ENCODE data around the gene RNPEPL1.
A peak's percentile ranks its signal among the peaks of the same experiment; 100 is the strongest.
"Not testable (repeated sequence)": the region's sequence is repeated elsewhere in the genome, so short reads cannot be mapped to it uniquely, and the experiment has no call there.

Gene RNPEPL1, protein sequence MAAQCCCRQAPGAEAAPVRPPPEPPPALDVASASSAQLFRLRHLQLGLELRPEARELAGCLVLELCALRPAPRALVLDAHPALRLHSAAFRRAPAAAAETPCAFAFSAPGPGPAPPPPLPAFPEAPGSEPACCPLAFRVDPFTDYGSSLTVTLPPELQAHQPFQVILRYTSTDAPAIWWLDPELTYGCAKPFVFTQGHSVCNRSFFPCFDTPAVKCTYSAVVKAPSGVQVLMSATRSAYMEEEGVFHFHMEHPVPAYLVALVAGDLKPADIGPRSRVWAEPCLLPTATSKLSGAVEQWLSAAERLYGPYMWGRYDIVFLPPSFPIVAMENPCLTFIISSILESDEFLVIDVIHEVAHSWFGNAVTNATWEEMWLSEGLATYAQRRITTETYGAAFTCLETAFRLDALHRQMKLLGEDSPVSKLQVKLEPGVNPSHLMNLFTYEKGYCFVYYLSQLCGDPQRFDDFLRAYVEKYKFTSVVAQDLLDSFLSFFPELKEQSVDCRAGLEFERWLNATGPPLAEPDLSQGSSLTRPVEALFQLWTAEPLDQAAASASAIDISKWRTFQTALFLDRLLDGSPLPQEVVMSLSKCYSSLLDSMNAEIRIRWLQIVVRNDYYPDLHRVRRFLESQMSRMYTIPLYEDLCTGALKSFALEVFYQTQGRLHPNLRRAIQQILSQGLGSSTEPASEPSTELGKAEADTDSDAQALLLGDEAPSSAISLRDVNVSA

DNA sequence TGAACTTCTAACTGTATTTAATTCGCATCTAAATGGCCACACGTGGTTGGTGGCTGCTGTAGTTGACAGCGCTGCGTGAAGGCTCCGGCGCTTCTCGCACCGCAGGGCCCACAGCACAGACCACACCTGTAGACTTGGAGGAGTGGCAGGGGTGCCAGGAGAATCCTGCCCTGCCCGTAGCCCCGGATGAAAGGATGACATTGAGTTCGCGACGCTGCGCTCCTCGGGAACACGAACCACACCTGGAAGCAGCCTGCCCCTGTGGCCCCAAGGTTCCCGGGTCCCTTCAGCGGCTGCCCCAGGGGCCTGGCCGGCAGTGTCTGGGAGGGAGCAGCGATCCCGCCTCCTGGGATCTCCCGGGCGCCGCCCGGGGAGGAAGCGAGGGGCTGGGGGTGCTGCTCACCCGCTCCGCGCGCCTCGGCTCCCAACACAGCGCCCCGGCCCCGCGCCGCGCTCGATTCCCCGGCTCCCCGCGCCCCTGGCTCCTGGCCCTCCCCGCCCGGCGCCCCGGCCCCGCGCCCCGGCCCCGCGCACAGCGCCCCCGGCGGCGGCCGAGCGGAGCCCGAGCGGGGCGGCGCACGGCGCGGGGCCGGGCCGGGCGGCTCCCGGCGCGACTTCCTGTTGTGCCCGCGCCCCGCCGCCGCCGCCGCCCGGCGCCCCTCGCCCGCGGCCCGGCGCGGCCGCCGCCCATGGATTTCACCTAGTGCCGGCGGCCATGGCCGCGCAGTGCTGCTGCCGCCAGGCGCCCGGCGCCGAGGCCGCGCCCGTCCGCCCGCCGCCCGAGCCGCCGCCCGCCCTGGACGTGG lies at the start of gene RNPEPL1:
Gene RNPEPL1, plus strand, starts transcription at position 613 of the 806 bp plus-strand sequence. Its CDS starts 103 bp downstream, at position 716.
- peak; percentile 42 to 49 for DNase-seq

DNA sequence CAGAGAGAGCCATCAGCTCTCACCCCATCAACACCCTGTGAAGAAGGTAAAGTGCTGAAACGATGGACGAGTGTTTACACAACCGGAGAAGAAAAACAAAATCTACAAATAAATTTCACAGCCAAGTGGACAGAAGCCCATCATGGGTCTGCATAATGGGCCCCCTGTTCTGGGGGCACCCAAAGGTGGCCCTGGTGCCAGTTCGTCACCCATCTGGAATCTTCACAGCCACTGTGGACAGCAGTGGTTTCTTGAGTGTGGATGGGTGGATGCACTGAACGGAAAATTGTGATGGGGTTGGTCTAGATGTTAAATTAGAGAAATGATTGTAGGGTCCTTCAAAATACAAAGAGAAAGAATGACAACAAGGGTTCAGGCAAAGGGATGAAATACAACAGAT lies 49.3 kb upstream of the RNPEPL1 start:
- no peak for DNase-seq

- no peak for DNase-seq
These were observed 48.7 kb upstream of the RNPEPL1 start for GRCh38 chr2:240519396-240520129.

DNA sequence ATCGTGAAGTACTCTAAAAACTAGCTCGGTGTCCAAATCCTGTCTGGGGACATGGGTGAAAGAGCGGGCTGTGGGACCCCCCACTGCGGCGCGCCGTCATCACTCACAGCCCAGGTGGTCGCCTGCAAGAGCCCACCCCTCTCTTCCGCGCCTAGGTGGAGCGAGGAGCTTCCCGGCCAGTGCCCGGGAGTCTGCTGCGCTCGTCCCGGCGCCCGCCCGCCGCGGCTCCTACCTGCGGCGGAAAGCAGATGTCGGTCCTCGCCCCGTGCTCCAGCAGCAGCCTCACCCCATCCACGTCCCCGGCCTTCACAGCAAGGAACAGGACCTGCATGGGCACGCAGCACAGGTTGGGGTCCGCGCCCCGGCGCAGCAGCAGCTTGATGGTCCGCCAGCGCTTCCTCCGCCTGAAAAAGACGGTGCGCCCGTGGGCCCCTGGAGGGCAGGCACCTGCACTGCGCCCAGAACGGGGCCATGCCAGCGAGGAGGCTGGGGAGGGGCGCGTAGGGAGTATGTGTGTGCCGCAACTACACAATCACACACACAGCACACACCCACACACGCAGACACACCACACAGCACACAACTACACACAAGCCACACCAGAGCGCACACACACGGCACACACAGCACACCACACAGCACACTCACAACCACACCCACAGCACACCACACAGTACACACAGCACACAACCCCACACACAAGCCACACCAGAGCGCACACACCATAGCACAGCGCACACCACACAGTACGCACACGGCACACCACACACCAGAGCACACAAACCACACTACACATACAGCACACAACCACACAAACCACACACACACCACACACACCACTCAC lies 47.9 kb upstream of the RNPEPL1 start:
- DNase-seq: no peak

DNA sequence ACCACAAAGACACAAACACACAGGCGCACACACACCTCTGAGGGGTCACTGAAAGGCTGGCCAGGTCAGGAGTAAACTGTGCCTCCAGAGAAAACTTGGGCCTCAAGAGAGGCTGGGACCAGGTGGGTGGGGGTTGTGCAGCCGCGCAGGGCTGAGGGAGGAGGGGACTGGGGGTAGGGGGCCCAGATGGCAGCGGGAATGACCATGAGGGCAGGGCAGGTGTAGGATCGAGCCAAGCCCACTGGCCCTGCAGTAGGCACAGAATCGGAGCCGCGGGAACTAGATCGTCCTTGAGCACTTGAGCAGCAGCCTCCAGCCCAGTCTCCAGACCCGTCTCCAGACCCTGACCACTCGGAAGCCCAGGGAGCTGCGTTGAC lies 47.3 kb upstream of the RNPEPL1 start:
- no peak for DNase-seq

- DNase-seq: not testable (repeated sequence)
These were observed 46.4 kb upstream of the RNPEPL1 start for GRCh38 chr2:240521885-240522284.

DNA sequence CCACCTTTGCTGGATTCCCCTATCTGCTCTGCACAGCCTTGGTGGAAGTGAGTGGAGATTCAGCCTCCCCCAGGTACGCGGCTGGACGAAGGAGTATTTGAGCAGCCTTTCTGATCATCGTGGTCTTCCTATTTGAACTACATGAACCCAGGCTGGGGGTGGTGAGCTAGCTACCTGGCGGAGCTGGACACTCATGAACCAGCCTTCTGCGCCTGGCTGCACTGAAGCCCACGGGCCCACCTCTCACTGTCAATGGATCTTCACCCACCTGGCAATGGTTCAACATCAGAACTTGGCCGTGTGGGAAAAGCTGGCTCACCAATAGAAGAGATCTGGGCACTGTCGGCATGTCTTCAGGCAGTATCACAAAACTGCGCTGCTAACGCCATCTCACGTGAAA lies 45.9 kb upstream of the RNPEPL1 start:
- no peak for DNase-seq

DNA sequence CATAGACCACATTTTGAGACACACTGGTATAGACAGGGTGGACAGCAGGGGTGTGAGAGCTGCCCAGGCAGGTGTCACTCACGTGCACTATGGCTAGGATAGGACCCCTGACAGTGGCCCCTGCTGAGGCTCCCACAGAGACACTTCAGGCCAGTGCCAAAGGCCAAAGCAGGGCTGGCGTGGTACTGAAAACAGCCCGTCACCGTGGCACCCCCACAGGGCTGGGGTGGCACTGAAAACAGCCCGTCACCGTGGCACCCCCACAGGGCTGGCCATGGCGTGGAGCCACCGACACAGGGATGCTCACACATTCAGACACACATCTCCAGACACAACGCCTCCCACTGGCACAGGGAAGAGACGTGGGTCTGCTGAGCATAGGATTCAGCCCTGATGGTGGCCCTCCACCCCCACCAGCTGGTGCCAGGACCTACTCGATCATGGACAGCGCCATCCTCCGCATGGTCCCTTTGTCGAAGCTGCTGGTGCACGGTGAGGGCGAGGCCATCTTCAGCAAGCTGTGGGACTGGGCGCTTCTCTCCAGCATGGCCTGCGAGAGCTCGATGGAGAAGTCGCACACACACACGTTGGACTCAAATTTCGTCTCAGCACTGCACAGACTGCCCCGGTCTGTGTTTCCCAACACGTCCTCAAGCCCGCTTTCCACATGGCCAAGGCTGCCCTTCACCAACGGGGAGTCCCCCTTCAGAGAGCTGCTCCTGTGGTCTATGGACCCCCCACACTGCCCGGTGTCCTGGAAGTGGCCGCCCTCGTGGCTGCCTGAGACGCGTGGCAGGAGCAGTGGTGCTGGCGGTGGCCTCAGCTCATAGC lies 44.6 kb upstream of the RNPEPL1 start:
- no peak for DNase-seq

GRCh38 chr2:240524963-240525718 lies 43.1 kb upstream of the RNPEPL1 start:
- DNase-seq: no peak

- no peak for DNase-seq
These were observed 42.5 kb upstream of the RNPEPL1 start for GRCh38 chr2:240525802-240526201.

GRCh38 chr2:240526521-240526920 lies 41.8 kb upstream of the RNPEPL1 start:
- DNase-seq: no peak

DNA sequence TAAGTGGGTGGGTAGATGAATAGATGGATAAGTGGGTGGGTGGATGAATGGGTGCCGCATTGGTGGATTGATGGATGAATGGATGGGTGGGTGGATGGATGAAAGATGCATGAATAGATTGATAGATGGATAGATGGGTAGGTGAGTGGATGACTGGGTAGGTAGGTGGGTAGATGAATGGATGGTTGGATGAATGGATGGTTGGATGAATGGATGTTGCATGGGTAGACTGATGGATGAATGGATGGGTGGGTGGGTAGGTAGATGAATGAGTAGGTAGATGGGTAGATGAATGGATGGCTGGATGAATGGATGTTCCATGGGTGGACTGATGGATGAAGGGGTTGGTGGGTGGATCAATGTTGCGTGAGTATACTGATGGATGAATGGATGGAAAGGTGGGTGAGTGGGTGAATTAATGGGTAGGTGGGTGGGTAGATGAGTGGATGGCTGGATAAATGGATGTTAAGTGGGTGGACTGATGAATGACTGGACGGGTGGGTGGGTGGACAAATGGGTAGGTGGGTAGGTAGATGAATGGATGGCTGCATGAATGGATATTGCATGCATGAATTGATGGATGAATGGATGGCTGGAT lies 41.0 kb upstream of the RNPEPL1 start:
- no peak for DNase-seq

GRCh38 chr2:240528406-240529040 lies 39.8 kb upstream of the RNPEPL1 start:
- DNase-seq: no peak

GRCh38 chr2:240529344-240529999 lies 38.8 kb upstream of the RNPEPL1 start:
- DNase-seq: no peak

DNA sequence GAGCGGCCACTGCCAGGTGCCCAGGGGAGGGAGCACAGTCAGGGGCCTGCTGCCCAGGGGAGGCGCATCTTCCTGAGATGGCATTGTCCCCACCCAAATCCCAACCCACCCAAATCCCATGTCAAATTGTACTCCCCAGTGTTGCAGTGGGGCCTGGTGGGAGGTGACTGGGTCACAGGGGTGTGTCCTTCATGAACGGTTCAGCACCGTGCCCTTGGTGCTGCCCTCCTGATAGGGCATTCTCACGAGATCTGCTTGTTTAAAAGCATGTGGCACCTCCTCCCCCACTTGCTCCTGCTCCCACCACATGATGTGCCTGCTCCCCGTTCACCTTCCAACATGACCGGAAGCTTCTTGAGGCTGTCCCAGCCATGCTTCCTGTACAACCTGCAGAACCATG lies 38.1 kb upstream of the RNPEPL1 start:
- no peak for DNase-seq

GRCh38 chr2:240531038-240531437 lies 37.2 kb upstream of the RNPEPL1 start:
- DNase-seq: no peak

DNA sequence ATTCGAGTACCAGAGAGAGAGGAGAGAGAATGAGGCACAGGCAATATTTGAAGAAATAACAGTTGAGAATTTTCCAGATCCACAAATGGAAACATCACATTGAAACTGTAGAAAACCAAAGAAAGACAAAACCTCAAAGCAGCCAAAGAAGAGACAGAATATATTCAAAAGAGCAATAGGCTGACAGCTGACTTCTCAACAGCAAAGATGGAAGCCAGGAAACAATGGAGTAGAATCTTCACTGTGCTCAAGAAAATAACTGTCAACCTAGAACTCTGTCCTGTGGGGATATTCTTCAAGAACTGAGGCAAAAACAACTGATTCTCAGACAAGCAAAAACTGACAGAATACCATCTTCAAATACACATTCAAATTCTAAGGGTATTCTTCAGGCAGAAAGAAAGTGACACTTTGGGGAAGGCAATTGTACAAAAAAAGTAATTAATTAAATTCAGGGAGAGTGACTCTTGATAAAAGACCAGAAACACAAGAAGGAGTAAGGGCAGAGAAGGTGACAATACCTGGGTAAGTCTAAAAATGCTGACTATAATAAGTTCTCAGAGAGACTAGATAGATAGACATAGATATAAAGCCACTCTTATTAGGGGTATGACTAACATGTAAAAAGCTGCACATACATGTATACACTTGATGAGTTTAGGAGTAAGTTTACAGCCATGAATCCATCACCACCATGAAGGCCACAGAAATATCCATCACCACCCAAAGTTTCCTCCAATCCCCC lies 36.1 kb upstream of the RNPEPL1 start:
- no peak for DNase-seq
